Measurements from ENCODE around the gene PRDX2. TPM values are rescaled to one million over a fixed set of nuclear protein-coding genes. Genes with fewer than 3 reads are reported as not detected.

The PRDX2 gene
- total and polyA plus RNA-seq, 10 of the 15 experiments (the other 5 are each of a cell fraction or from before 2014, with no cell fraction given): 93.0 to 812 (median 344) TPM

GRCh38 chr19:12783291-12783848 lies 18.2 kb downstream of the PRDX2 start (continued):
- TF ChIP-seq LARP7 (IDR thresholded peaks at IDR 0.05): 0 out of 2 replicates have a peak, but pooled peaks have one; percentile 12
- TF ChIP-seq EGR1 (IDR thresholded peaks at IDR 0.05; ENCODE audit: borderline replicate concordance in 1 of 2, low read depth in 2 of 2, low read length in 2 of 2): peak in 1 of 2 experiments; percentile 20; a peak in 1 of 3 replicates
- TF ChIP-seq ZNF207 (IDR thresholded peaks at IDR 0.05; ENCODE audit: borderline replicate concordance): no peak
- no peak for TF ChIP-seq IRF3 (IDR thresholded peaks at IDR 0.05)
- no peak for TF ChIP-seq BRCA1 (IDR thresholded peaks at IDR 0.05; ENCODE audit: low read depth, low read length)
- TF ChIP-seq, protein P1, sequence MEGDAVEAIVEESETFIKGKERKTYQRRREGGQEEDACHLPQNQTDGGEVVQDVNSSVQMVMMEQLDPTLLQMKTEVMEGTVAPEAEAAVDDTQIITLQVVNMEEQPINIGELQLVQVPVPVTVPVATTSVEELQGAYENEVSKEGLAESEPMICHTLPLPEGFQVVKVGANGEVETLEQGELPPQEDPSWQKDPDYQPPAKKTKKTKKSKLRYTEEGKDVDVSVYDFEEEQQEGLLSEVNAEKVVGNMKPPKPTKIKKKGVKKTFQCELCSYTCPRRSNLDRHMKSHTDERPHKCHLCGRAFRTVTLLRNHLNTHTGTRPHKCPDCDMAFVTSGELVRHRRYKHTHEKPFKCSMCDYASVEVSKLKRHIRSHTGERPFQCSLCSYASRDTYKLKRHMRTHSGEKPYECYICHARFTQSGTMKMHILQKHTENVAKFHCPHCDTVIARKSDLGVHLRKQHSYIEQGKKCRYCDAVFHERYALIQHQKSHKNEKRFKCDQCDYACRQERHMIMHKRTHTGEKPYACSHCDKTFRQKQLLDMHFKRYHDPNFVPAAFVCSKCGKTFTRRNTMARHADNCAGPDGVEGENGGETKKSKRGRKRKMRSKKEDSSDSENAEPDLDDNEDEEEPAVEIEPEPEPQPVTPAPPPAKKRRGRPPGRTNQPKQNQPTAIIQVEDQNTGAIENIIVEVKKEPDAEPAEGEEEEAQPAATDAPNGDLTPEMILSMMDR (IDR thresholded peaks at IDR 0.05 in 2 of 3, conservative IDR thresholded peaks at IDR 0.05 in 1 of 3; ENCODE audit: control insufficient read depth in 2 of 3, extremely low read depth in 1 of 3, insufficient read depth in 1 of 3, low read depth in 3 of 3, low read length in 3 of 3): no peak
- TF ChIP-seq, protein P2, sequence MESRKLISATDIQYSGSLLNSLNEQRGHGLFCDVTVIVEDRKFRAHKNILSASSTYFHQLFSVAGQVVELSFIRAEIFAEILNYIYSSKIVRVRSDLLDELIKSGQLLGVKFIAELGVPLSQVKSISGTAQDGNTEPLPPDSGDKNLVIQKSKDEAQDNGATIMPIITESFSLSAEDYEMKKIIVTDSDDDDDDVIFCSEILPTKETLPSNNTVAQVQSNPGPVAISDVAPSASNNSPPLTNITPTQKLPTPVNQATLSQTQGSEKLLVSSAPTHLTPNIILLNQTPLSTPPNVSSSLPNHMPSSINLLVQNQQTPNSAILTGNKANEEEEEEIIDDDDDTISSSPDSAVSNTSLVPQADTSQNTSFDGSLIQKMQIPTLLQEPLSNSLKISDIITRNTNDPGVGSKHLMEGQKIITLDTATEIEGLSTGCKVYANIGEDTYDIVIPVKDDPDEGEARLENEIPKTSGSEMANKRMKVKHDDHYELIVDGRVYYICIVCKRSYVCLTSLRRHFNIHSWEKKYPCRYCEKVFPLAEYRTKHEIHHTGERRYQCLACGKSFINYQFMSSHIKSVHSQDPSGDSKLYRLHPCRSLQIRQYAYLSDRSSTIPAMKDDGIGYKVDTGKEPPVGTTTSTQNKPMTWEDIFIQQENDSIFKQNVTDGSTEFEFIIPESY (IDR thresholded peaks at IDR 0.05): no peak
- TF ChIP-seq JUNB (IDR thresholded peaks at IDR 0.05): peak; percentile 84
- no peak for TF ChIP-seq ETV6 (conservative IDR thresholded peaks at IDR 0.05 in 1 of 2, IDR thresholded peaks at IDR 0.05 in 1 of 2; ENCODE audit: borderline replicate concordance in 1 of 2, low read depth in 1 of 2)
- no peak for TF ChIP-seq ZBTB40 (IDR thresholded peaks at IDR 0.05; ENCODE audit: borderline replicate concordance)
- TF ChIP-seq E2F4 (IDR thresholded peaks at IDR 0.05; ENCODE audit: low read depth, low read length): no peak
- peak; percentile 51; the same call in 1 of the 2 replicates for TF ChIP-seq MYB (IDR thresholded peaks at IDR 0.05; ENCODE audit: borderline replicate concordance, low read depth, low read length)
- TF ChIP-seq, protein P3, sequence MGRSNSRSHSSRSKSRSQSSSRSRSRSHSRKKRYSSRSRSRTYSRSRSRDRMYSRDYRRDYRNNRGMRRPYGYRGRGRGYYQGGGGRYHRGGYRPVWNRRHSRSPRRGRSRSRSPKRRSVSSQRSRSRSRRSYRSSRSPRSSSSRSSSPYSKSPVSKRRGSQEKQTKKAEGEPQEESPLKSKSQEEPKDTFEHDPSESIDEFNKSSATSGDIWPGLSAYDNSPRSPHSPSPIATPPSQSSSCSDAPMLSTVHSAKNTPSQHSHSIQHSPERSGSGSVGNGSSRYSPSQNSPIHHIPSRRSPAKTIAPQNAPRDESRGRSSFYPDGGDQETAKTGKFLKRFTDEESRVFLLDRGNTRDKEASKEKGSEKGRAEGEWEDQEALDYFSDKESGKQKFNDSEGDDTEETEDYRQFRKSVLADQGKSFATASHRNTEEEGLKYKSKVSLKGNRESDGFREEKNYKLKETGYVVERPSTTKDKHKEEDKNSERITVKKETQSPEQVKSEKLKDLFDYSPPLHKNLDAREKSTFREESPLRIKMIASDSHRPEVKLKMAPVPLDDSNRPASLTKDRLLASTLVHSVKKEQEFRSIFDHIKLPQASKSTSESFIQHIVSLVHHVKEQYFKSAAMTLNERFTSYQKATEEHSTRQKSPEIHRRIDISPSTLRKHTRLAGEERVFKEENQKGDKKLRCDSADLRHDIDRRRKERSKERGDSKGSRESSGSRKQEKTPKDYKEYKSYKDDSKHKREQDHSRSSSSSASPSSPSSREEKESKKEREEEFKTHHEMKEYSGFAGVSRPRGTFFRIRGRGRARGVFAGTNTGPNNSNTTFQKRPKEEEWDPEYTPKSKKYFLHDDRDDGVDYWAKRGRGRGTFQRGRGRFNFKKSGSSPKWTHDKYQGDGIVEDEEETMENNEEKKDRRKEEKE (IDR thresholded peaks at IDR 0.05): no peak
- 0 out of 2 replicates have a peak, but pooled peaks have one; percentile 35 for TF ChIP-seq ZBED1 (IDR thresholded peaks at IDR 0.05; ENCODE audit: borderline replicate concordance)
- no peak for TF ChIP-seq SMC3 (IDR thresholded peaks at IDR 0.05; ENCODE audit: borderline replicate concordance, low read length)

Measured in GM12878 (cell line).